ENCODE results near the gene AGRP. TPM values are rescaled to one million over a fixed set of nuclear protein-coding genes. Genes with fewer than 3 reads are reported as not detected.

Gene AGRP
- polyA plus RNA-seq, 4 donors, result 0.25 to 0.31 TPM; not detected in 2

- no peak for DNase-seq (ENCODE audit: low read depth in 4 of 4, low spot score in 3 of 4)
Measured at GRCh38 chr16:67464565-67464964, 18.8 kb downstream of the AGRP start.

GRCh38 chr16:67463691-67464090, 19.7 kb downstream of the AGRP start:
- DNase-seq (ENCODE audit: low read depth in 4 of 4, low spot score in 3 of 4), result no peak

DNA sequence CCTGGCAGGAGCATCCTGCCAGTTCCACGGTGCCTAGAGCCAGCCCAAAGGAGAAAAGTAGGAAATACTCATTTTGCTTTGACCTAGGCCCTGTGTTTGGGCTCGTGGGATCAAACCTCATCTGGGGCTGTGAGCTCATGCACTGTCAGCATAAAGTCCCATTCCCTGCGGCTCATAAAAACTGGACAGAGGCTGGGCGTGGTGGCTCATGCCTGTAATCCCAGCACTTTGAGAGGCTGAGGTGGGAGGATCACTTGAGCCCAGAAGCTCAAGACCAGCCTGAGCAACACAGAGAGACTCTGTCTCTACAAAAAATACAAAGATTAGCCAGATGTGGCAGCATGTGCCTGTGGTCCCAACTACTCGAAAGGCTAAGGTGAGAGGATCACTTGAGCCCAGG, 20.3 kb downstream of the AGRP start:
- DNase-seq (ENCODE audit: low read depth in 4 of 4, low spot score in 3 of 4), result no peak

DNA sequence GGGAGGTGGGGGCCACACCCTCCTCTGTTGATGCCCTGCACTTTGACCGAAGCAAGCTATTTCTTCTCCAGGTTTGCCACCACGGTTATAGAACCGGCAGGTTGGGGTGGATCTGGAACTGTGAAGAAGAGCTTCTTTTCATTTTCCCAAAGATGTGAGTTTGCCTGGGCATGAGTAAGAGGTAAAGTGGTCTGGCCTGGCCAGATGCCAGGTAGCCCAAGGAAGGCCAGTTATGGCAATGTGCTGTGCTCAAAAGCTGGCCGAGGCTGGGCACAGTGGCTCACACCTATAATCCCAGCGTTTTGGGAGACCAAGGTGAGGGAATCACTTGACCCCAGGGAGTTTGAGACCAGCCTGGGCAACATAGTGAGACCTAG, 21.1 kb downstream of the AGRP start:
- DNase-seq (ENCODE audit: low read depth in 4 of 4, low spot score in 3 of 4), result no peak

- no peak for DNase-seq (ENCODE audit: low read depth in 4 of 4, low spot score in 3 of 4)
Measured at GRCh38 chr16:67461600-67462278, 21.6 kb downstream of the AGRP start.

DNA sequence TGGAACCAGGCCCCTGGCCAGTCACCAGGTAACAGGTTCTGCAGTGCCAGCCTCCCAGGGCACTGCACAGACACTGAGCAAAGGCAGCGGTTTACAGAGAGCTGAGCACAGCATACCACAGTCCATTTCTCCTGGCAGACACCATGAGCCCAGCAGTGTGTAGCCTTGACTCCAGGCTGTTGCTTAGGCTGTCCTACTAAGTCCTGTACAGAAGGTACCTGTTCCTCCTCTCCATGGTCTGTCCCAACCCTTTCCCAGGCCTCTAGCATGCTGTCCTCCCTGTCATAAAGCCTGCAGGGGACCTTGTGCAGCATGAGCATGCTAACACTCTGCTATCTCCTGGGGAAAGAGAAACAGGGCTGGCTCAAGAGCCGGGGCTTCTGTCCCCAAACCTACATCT, 22.4 kb downstream of the AGRP start:
- no peak for DNase-seq (ENCODE audit: low read depth in 4 of 4, low spot score in 3 of 4)

- DNase-seq (ENCODE audit: low read depth in 4 of 4, low spot score in 3 of 4), result no peak
Measured at GRCh38 chr16:67460168-67460567, 23.2 kb downstream of the AGRP start.

- DNase-seq (ENCODE audit: low read depth in 4 of 4, low spot score in 3 of 4), result no peak
Measured at GRCh38 chr16:67459861-67460150, 23.5 kb downstream of the AGRP start.

DNA sequence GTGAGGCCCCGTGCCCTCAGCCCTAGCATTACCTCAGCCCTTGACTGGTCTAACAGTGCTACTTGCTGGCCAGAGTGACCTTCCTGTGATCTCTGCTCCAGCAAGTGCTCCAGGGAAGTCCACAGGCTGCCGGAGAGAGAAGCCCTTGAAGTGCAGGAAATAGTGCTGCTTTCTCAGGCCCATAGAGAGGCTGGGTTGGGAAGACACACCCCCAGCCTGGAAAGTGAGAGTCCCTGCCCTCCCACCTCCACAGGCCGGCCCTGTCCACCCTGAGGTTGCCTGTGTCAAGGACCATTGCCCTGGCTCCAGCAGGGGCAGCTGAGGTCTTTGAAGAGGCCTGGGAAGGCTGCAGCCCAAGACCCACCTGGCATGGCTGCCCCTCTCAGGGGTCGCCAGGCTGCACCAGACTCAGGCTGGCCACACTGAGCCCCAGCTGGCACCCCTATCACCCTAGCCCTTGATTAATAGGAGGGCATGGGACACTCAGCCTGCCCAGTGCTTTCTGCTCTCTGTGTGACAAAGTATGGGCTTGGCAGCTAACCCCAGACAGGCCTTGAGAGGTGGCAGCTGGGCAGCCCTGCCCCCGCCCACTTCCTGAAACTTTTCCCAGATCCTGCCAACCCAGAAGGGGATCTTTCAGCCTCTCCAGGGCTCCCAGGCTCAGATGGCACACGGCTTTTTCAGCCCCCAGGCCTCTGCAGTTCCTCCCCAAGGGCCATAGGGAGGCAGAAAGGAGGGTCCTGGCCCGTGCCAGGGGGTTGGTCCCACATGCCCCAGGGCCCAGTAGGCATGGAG, 24.1 kb downstream of the AGRP start:
- DNase-seq (ENCODE audit: low read depth in 4 of 4, low spot score in 3 of 4), result no peak

DNA sequence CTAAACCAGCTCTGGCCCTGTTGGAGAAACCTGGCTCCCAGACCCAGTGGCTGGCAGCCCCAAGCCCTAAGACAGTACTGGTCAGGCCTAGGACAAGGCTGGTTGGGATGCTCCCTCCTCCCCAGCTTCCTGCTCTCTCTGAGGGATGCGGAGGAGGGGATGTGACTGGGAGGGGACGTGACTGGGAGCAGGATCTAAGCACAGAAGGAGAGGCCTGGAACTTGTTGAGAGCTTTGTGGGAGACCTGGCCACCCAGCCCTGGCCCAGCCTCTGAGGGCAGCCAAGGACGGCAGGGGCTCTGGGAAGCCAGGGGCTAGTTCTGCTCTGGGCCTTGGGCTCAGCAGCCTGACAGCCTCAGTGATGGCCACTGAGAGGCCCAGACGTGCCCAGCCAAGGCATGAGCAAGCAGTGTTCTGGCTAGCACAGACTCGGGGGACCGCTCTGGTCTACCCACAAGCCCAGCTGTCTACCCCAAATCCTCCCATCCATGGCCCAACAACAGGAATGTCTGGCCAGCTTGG, 25.2 kb downstream of the AGRP start:
- no peak for DNase-seq (ENCODE audit: low read depth in 4 of 4, low spot score in 3 of 4)

GRCh38 chr16:67457611-67458010, 25.7 kb downstream of the AGRP start:
- no peak for DNase-seq (ENCODE audit: low read depth in 4 of 4, low spot score in 3 of 4)

DNA sequence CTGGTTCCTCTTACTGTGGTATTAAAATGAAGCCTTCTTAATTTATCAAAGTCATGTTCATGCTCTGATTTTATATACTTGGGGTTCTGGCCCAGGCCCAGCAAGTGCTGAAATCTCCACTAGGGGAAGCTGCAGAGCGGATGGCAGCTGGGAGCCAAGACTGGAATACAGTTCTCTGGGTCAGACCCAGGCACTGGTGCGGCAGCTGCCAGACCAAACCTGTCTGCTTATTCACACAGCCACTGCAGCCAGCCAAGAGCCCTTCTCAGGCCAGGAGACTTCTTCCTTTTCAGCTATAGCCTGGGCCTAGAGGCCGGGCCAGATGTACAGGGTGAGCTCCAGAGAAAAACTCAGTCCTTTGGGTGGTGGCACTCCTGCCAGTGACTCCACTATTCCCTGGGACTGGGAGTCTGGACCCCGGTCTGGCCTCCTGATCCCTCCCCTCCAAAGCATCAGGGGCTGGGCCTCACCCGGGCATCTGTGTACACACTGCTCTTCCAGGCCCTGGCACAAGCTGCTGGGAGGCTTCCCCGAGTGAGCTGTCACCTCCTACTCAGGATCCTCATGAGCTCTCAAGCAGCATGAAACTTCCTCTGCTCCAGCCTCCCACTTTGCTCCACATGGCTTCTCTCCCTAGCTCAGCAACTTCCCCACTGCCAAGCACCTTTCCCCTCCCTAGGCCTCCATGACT, 26.8 kb downstream of the AGRP start:
- DNase-seq (ENCODE audit: low read depth in 4 of 4, low spot score in 3 of 4), result no peak

GRCh38 chr16:67454852-67455251, 28.5 kb downstream of the AGRP start:
- no peak for DNase-seq (ENCODE audit: low read depth in 4 of 4, low spot score in 3 of 4)

DNA sequence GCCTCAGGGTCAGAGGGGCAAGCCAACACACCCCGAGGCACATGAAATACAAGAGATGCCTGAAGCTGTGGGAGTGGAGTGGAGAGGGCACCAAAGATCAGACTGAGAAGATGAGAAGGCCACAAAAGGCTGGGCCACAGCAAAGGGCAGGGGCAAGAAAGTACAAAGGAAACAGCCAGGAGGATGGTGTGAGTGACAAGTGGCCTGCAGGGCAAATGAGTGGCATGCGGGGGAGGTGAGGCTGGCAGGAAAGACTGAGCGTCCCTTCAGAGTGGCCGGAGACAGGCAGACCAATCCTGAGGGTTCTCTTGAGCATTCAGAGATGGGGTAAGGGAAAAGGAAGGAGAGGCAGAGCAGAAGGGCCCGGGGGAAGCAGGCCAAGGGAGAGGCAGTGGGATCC, 29.2 kb downstream of the AGRP start:
- no peak for DNase-seq (ENCODE audit: low read depth in 4 of 4, low spot score in 3 of 4)

GRCh38 chr16:67451704-67452435, 31.5 kb downstream of the AGRP start:
- no peak for DNase-seq (ENCODE audit: low read depth in 4 of 4, low spot score in 3 of 4)

DNA sequence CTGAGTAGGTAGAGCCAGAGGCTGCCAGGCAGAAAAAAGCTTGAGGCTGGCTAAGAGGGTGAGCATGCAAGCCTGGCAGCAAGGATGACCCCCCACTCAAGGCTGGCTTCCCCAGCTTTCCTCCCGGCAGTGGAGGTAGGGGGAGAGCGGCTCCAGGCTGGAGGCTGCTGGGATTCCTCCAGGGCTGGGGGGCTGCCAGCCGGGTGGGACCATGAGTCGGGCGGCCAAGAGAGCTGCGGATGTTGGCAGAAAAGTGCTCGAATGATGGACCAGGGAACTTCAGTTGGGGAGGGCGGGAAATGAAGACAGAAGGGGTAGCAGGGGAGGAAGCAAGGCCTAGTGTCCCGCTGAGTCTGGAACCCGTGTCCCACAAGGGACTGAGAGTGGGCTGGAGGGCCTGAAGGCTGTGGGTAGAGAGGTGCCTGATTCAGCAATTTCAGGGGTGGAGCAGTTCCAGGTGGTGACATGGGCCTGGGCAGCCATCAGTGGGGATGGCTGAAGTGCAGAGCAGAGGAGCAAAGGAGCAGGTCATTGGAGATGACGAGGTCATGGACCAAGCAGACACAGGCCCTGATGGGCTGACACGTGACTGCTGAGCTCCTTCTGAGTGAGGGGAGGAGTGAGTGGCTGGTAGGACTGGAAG, 32.2 kb downstream of the AGRP start:
- no peak for DNase-seq (ENCODE audit: low read depth in 4 of 4, low spot score in 3 of 4)

DNA sequence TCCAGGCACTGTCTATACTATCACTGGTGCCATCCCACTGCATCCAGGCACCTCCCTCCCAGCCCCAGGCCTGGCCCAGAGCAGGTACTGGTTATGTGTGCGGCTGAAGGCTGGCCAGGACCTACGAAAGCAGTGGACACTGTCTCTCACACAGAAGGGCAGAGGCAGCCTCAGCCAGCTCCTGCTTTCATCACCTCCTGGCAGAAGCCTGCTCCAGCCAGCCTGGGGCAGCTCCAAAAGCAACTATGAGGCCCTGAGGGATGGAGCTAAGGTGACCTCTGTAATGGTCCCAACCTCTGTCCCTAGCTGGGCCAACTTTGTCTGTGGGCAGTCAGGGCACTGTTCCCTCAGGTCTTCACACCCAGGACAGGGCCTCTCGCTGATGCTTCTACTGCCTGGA, 33.6 kb downstream of the AGRP start:
- DNase-seq (ENCODE audit: low read depth in 4 of 4, low spot score in 3 of 4), result no peak

GRCh38 chr16:67449336-67449735, 34.0 kb downstream of the AGRP start:
- no peak for DNase-seq (ENCODE audit: low read depth in 4 of 4, low spot score in 3 of 4)

GRCh38 chr16:67448580-67448979, 34.8 kb downstream of the AGRP start:
- DNase-seq (ENCODE audit: low read depth in 4 of 4, low spot score in 3 of 4), result no peak

- DNase-seq (ENCODE audit: low read depth in 4 of 4, low spot score in 3 of 4), result no peak
Measured at GRCh38 chr16:67447508-67448076, 35.8 kb downstream of the AGRP start.

Measured in right renal pelvis (tissue), 4 donors.